Measurements from ENCODE around the gene ELL2.
"Not testable (repeated sequence)": the region's sequence is repeated elsewhere in the genome, so short reads cannot be mapped to it uniquely, and the experiment has no call there.

The ELL2 gene

DNA sequence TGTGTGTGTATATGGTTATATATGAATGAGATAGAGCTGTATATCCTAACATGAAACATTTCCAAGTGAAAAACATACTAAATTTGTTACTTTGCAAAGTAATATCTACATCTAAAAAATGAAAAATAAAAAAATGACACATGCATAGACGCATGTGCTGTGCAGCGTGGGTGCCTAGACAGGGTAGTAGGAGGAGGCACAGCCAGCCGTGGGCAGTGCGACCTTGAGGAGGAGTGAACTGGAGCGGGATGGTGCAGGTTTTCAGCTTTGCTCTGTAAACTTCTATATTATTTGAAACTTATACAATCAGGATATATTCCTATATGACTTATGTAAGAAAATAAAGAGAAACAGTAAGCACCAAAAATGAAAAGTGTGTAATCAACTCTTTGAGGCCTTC is 124.2 kb downstream of the ELL2 start:
- no peak for ATAC-seq
- TF ChIP-seq ISL1 (CRISPR knock-in tag; IDR thresholded peaks at IDR 0.05), result no peak
- TF ChIP-seq, protein P1, sequence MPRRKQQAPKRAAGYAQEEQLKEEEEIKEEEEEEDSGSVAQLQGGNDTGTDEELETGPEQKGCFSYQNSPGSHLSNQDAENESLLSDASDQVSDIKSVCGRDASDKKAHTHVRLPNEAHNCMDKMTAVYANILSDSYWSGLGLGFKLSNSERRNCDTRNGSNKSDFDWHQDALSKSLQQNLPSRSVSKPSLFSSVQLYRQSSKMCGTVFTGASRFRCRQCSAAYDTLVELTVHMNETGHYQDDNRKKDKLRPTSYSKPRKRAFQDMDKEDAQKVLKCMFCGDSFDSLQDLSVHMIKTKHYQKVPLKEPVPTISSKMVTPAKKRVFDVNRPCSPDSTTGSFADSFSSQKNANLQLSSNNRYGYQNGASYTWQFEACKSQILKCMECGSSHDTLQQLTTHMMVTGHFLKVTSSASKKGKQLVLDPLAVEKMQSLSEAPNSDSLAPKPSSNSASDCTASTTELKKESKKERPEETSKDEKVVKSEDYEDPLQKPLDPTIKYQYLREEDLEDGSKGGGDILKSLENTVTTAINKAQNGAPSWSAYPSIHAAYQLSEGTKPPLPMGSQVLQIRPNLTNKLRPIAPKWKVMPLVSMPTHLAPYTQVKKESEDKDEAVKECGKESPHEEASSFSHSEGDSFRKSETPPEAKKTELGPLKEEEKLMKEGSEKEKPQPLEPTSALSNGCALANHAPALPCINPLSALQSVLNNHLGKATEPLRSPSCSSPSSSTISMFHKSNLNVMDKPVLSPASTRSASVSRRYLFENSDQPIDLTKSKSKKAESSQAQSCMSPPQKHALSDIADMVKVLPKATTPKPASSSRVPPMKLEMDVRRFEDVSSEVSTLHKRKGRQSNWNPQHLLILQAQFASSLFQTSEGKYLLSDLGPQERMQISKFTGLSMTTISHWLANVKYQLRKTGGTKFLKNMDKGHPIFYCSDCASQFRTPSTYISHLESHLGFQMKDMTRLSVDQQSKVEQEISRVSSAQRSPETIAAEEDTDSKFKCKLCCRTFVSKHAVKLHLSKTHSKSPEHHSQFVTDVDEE (CRISPR knock-in tag; IDR thresholded peaks at IDR 0.05), result no peak
- TF ChIP-seq ZFP30 (CRISPR knock-in tag; IDR thresholded peaks at IDR 0.05), result no peak
- TF ChIP-seq OSR1 (CRISPR knock-in tag; IDR thresholded peaks at IDR 0.05), result no peak
- no peak for TF ChIP-seq SNAI2 (CRISPR knock-in tag; IDR thresholded peaks at IDR 0.05)
- TF ChIP-seq TCF4 (CRISPR knock-in tag; IDR thresholded peaks at IDR 0.05; ENCODE audit: borderline replicate concordance), result no peak
- TF ChIP-seq ARNTL (CRISPR knock-in tag; IDR thresholded peaks at IDR 0.05; ENCODE audit: borderline replicate concordance, low read depth), result no peak
- no peak for TF ChIP-seq TOX (CRISPR knock-in tag; IDR thresholded peaks at IDR 0.05; ENCODE audit: borderline replicate concordance)
- TF ChIP-seq, protein P2, sequence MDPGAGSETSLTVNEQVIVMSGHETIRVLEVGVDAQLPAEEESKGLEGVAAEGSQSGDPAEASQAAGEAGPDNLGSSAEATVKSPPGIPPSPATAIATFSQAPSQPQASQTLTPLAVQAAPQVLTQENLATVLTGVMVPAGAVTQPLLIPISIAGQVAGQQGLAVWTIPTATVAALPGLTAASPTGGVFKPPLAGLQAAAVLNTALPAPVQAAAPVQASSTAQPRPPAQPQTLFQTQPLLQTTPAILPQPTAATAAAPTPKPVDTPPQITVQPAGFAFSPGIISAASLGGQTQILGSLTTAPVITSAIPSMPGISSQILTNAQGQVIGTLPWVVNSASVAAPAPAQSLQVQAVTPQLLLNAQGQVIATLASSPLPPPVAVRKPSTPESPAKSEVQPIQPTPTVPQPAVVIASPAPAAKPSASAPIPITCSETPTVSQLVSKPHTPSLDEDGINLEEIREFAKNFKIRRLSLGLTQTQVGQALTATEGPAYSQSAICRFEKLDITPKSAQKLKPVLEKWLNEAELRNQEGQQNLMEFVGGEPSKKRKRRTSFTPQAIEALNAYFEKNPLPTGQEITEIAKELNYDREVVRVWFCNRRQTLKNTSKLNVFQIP (CRISPR knock-in tag; IDR thresholded peaks at IDR 0.05; ENCODE audit: borderline replicate concordance, low read depth), result no peak
- no peak for TF ChIP-seq BACH2 (CRISPR knock-in tag; IDR thresholded peaks at IDR 0.05; ENCODE audit: borderline replicate concordance)
- no peak for TF ChIP-seq ZNF70 (CRISPR knock-in tag; IDR thresholded peaks at IDR 0.05)
- TF ChIP-seq, protein P3, sequence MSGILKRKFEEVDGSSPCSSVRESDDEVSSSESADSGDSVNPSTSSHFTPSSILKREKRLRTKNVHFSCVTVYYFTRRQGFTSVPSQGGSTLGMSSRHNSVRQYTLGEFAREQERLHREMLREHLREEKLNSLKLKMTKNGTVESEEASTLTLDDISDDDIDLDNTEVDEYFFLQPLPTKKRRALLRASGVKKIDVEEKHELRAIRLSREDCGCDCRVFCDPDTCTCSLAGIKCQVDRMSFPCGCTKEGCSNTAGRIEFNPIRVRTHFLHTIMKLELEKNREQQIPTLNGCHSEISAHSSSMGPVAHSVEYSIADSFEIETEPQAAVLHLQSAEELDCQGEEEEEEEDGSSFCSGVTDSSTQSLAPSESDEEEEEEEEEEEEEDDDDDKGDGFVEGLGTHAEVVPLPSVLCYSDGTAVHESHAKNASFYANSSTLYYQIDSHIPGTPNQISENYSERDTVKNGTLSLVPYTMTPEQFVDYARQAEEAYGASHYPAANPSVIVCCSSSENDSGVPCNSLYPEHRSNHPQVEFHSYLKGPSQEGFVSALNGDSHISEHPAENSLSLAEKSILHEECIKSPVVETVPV (CRISPR knock-in tag; IDR thresholded peaks at IDR 0.05), result no peak
- TF ChIP-seq GLIS3 (CRISPR knock-in tag; IDR thresholded peaks at IDR 0.05), result no peak
- no peak for TF ChIP-seq ZC3H10 (CRISPR knock-in tag; IDR thresholded peaks at IDR 0.05)
- TF ChIP-seq PPARA (CRISPR knock-in tag; IDR thresholded peaks at IDR 0.05; ENCODE audit: borderline replicate concordance), result no peak
- no peak for TF ChIP-seq ZNF8 (CRISPR knock-in tag; IDR thresholded peaks at IDR 0.05)

DNA sequence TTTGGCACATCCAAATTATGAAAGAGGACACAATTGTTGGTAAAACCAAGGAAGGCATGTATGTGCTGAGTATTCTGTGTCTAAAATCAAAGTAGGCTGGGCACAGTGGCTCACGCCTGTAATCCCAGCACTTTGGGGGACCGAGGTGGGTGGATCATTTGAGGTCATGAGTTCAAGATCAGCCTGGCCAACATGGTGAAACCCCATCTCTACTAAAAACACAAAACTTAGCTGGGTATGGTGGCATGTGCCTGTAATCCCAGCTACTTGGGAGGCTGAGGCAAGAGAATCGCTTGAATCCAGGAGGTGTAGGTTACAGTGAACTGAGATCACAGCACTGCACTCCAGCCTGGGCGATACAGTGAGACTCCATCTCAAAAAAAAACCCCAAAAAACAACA is 124.7 kb downstream of the ELL2 start:
- not testable (repeated sequence) for ATAC-seq

DNA sequence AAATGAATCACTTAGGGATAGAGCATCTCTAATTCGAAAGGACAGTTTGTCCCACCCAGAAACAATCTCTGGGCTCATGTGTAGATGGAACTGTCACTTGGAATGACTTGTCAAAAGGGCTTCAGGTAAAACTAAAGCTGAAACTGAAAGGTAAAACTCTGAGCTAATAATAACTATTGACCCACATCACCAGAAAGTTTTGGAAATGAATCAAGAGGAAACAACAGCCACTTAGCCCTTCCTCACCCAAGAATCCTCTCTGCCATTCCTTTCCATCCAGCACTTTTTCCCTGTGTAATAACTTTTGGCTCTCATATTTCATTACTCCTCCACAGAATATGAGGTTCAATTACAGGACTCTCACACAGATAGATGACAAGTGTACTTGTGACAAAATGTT is 125.1 kb downstream of the ELL2 start:
- TF ChIP-seq ZC3H10 (CRISPR knock-in tag; IDR thresholded peaks at IDR 0.05), result no peak
- TF ChIP-seq, protein P3 (CRISPR knock-in tag; IDR thresholded peaks at IDR 0.05), result no peak
- TF ChIP-seq ZNF70 (CRISPR knock-in tag; IDR thresholded peaks at IDR 0.05), result no peak
- TF ChIP-seq, protein P4, sequence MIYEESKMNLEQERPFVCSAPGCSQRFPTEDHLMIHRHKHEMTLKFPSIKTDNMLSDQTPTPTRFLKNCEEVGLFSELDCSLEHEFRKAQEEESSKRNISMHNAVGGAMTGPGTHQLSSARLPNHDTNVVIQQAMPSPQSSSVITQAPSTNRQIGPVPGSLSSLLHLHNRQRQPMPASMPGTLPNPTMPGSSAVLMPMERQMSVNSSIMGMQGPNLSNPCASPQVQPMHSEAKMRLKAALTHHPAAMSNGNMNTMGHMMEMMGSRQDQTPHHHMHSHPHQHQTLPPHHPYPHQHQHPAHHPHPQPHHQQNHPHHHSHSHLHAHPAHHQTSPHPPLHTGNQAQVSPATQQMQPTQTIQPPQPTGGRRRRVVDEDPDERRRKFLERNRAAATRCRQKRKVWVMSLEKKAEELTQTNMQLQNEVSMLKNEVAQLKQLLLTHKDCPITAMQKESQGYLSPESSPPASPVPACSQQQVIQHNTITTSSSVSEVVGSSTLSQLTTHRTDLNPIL (CRISPR knock-in tag; IDR thresholded peaks at IDR 0.05; ENCODE audit: low read depth), result no peak
- no peak for TF ChIP-seq BACH2 (CRISPR knock-in tag; IDR thresholded peaks at IDR 0.05; ENCODE audit: borderline replicate concordance)
- TF ChIP-seq CSDC2 (CRISPR knock-in tag; IDR thresholded peaks at IDR 0.05), result no peak
- TF ChIP-seq GLIS3 (CRISPR knock-in tag; IDR thresholded peaks at IDR 0.05), result no peak
- no peak for TF ChIP-seq ZFP30 (CRISPR knock-in tag; IDR thresholded peaks at IDR 0.05)
- TF ChIP-seq ZNF565 (CRISPR knock-in tag; conservative IDR thresholded peaks at IDR 0.05; ENCODE audit: low read depth), result no peak
- no peak for TF ChIP-seq TCF4 (CRISPR knock-in tag; IDR thresholded peaks at IDR 0.05; ENCODE audit: borderline replicate concordance)
- no peak for TF ChIP-seq ESRRG (CRISPR knock-in tag; IDR thresholded peaks at IDR 0.05)
- ATAC-seq, result no peak
